H1 (cell line): Measurements from ENCODE around the gene ARID3B. TPM values are rescaled to one million over a fixed set of nuclear protein-coding genes. Genes with fewer than 3 reads are reported as not detected.
"Not testable (repeated sequence)": the region's sequence is repeated elsewhere in the genome, so short reads cannot be mapped to it uniquely, and the experiment has no call there.

Experiments
- CTCF ChIA-PET: fragments of 300-600 bp; sonication (Branson Sonifier 250); formaldehyde crosslinking; loops from one replicate; lab custom pipeline; 2021; ENCODE audit not compliant: partially characterized antibody; lab: Charles Lee
- POLR2A ChIA-PET: fragments of 300-600 bp; sonication (Branson Sonifier 250); formaldehyde crosslinking; loops from one replicate; lab custom pipeline; 2021; ENCODE audit warnings: inconsistent platforms; ENCODE audit not compliant: partially characterized antibody; lab: Charles Lee
- DNase-seq, 2 experiments: peaks; one replicate each; pipeline versions ENCODE4 v3.0.0 to v3.0.0-alpha.2; 2010 to 2022; ENCODE audit warnings: low spot score in 2 of 2, low read depth in 1 of 2, mixed read lengths in 1 of 2
- FAIRE-seq: peaks from 2 replicates; lab custom pipeline; 2011; peaks lifted over from hg19 to GRCh38; lab: Jason Lieb, UNC
- H2AFZ ChIP-seq: 2 replicates; pipeline ENCODE4 v1.8.1; 2012; ENCODE audit warnings: low read length, inconsistent platforms
- H2AK5ac ChIP-seq: 2 replicates; pipeline ENCODE4 v1.6.1; 2013; ENCODE audit warnings: low read depth, low read length
- H2BK120ac ChIP-seq: replicated peaks from 2 replicates; pipeline ENCODE3; 2013; ENCODE audit warnings: low read depth, low read length, inconsistent platforms
- H2BK12ac ChIP-seq: 2 replicates; pipeline ENCODE4 v1.6.1; 2013; ENCODE audit warnings: low read depth, low read length
- H2BK15ac ChIP-seq: 2 replicates; pipeline ENCODE4 v1.6.1; 2013; ENCODE audit warnings: low read length
- H2BK20ac ChIP-seq: 2 replicates; pipeline ENCODE4 v1.6.1; 2013; ENCODE audit warnings: low read length
- H2BK5ac ChIP-seq: 2 replicates; pipeline ENCODE4 v1.6.1; 2013; ENCODE audit warnings: low read depth, low read length
- H3K14ac ChIP-seq: 2 replicates; pipeline ENCODE4 v1.6.1; 2013; ENCODE audit warnings: inconsistent platforms; ENCODE audit not compliant: insufficient read length
- H3K18ac ChIP-seq: 2 replicates; pipeline ENCODE4 v1.6.1; 2013; ENCODE audit warnings: low read length; ENCODE audit errors: extremely low read depth
- H3K23ac ChIP-seq: 2 replicates; pipeline ENCODE4 v1.6.1; 2013; ENCODE audit warnings: inconsistent platforms; ENCODE audit not compliant: insufficient read length
- H3K23me2 ChIP-seq: 2 replicates; pipeline ENCODE4 v1.6.1; 2013; ENCODE audit warnings: low read depth, low read length
- H3K27ac ChIP-seq: 2 replicates; pipeline ENCODE4 v1.6.1; 2011; ENCODE audit warnings: low read depth, low read length, inconsistent platforms
- H3K27me3 ChIP-seq, 4 experiments: replicated peaks in 1 of 4; 1 replicate in 1 of 4; 2 replicates in 3 of 4; pipeline versions ENCODE4 v1.6.1 to v1.8.1; 2011 to 2013; ENCODE audit warnings: low read length in 3 of 4, mild to moderate bottlenecking in 3 of 4, inconsistent platforms in 2 of 4, mixed read lengths in 2 of 4, moderate library complexity in 1 of 4; ENCODE audit not compliant: control insufficient read depth in 3 of 4, insufficient read depth in 3 of 4; ENCODE audit errors: extremely low read depth in 1 of 4
- H3K36me3 ChIP-seq, 4 experiments: 2 replicates each; pipeline versions ENCODE4 v1.6.1 to v1.8.1; 2011 to 2013; ENCODE audit warnings: mild to moderate bottlenecking in 4 of 4, low read length in 3 of 4, moderate library complexity in 2 of 4, control low read depth in 1 of 4, inconsistent platforms in 1 of 4; ENCODE audit not compliant: insufficient read depth in 4 of 4, control insufficient read depth in 2 of 4
- H3K4ac ChIP-seq: replicated peaks from 2 replicates; pipeline ENCODE3; 2013; ENCODE audit warnings: low read length, low read depth, mixed read lengths, inconsistent platforms; ENCODE audit not compliant: insufficient read length
- H3K4me1 ChIP-seq, 4 experiments: replicated peaks in 1 of 4; 1 replicate in 1 of 4; 2 replicates in 3 of 4; pipeline versions ENCODE4 v1.6.1 to v1.8.1; 2011 to 2013; ENCODE audit warnings: low read length in 3 of 4, inconsistent platforms in 2 of 4, mixed read lengths in 1 of 4; ENCODE audit not compliant: insufficient read depth in 4 of 4, control insufficient read depth in 3 of 4
- H3K4me2 ChIP-seq, 2 experiments: 2 replicates each; pipeline versions ENCODE4 v1.6.1 to v1.8.1; 2011 to 2013; ENCODE audit warnings: low read depth in 2 of 2, low read length in 2 of 2, control low read depth in 1 of 2, inconsistent platforms in 1 of 2, mild to moderate bottlenecking in 1 of 2; ENCODE audit not compliant: insufficient read depth in 1 of 2
- H3K4me3 ChIP-seq, 4 experiments: fragments of 200-600, 300-600 bp in 1 of 4; sonication (generic), shearing (Covaris generic), sonication (Bioruptor Twin) in 1 of 4; 2 replicates each; pipeline versions ENCODE4 v1.5.1 to v1.8.1; 2011 to 2016; ENCODE audit warnings: low read length in 4 of 4, low read depth in 3 of 4, control low read depth in 2 of 4, inconsistent platforms in 2 of 4, mild to moderate bottlenecking in 2 of 4, mixed read lengths in 1 of 4, moderate library complexity in 1 of 4; ENCODE audit not compliant: insufficient read depth in 2 of 4; ENCODE audit errors: extremely low read depth in 1 of 4
- H3K56ac ChIP-seq: replicated peaks from 2 replicates; pipeline ENCODE3; 2013; ENCODE audit warnings: low read depth, mild to moderate bottlenecking, mixed read lengths, low read length, inconsistent platforms; ENCODE audit not compliant: insufficient read length
- H3K79me1 ChIP-seq: 2 replicates; pipeline ENCODE4 v1.6.1; 2013; ENCODE audit warnings: low read depth, low read length, control low read depth
- H3K79me2 ChIP-seq, 2 experiments: 2 replicates each; pipeline versions ENCODE4 v1.6.1 to v1.8.1; 2012 to 2013; ENCODE audit warnings: low read length in 2 of 2, mild to moderate bottlenecking in 2 of 2, inconsistent platforms in 1 of 2; ENCODE audit not compliant: insufficient read depth in 2 of 2, control insufficient read depth in 1 of 2
- H3K9ac ChIP-seq, 4 experiments: replicated peaks in 1 of 4; 1 replicate in 1 of 4; 2 replicates in 3 of 4; pipeline versions ENCODE4 v1.6.1 to v1.8.1; 2011 to 2013; ENCODE audit warnings: low read depth in 3 of 4, low read length in 3 of 4, control low read depth in 2 of 4, mild to moderate bottlenecking in 2 of 4, moderate library complexity in 2 of 4, inconsistent platforms in 1 of 4; ENCODE audit errors: extremely low read depth in 1 of 4
- H3K9me3 ChIP-seq, 2 experiments: 2 replicates each; pipeline versions ENCODE4 v1.6.1 to v1.8.1; 2012 to 2013; ENCODE audit warnings: mild to moderate bottlenecking in 2 of 2, moderate library complexity in 2 of 2, control low read depth in 1 of 2, inconsistent platforms in 1 of 2, low read depth in 1 of 2, low read length in 1 of 2, mixed read lengths in 1 of 2; ENCODE audit not compliant: insufficient read depth in 2 of 2
- H4K20me1 ChIP-seq, 2 experiments: replicated peaks in 1 of 2; 2 replicates each; pipeline versions ENCODE3 to v1.8.1; 2011 to 2013; ENCODE audit warnings: inconsistent platforms in 2 of 2, low read length in 2 of 2, mild to moderate bottlenecking in 1 of 2; ENCODE audit not compliant: insufficient read depth in 2 of 2, control insufficient read depth in 1 of 2
- H4K5ac ChIP-seq: 2 replicates; pipeline ENCODE4 v1.6.1; 2013; ENCODE audit warnings: low read length, low read depth, mixed read lengths, inconsistent platforms; ENCODE audit not compliant: insufficient read length
- H4K8ac ChIP-seq: 2 replicates; pipeline ENCODE4 v1.8.0; 2013; ENCODE audit warnings: mild to moderate bottlenecking, moderate library complexity, low read length, inconsistent platforms; ENCODE audit not compliant: insufficient read depth; ENCODE audit errors: extremely low read depth
- H4K91ac ChIP-seq: replicated peaks from 2 replicates; pipeline ENCODE3; 2013; ENCODE audit warnings: low read length, mixed read lengths, inconsistent platforms; ENCODE audit not compliant: insufficient read length
- MAFK ChIP-seq: IDR thresholded peaks from 2 replicates; pipeline ENCODE4 v1.6.1; 2012; ENCODE audit warnings: low read depth, mild to moderate bottlenecking, improper control_type of control experiment, low read length
- WGBS, 2 experiments: shearing (Covaris generic) in 1 of 2; methylation state at CpG; one replicate each; pipeline versions ENCODE4 v1.1.6 to v1.1.7; 2013 to 2015; ENCODE audit warnings: low lambda C conversion rate in 2 of 2, mixed read lengths in 2 of 2, inconsistent platforms in 1 of 2, low coverage in 1 of 2, missing lambda C conversion rate in 1 of 2; ENCODE audit not compliant: insufficient replicate concordance in 2 of 2, insufficient coverage in 1 of 2, insufficient read length in 1 of 2; ENCODE audit errors: extremely low coverage in 1 of 2, missing lambda C conversion rate in 1 of 2; 5-methylcytosine and 5-hydroxymethylcytosine counted together
- polyA plus RNA-seq, 7 experiments: library from polyadenylated mRNA; depleted of rRNA in 3 of 7; stranded (reverse) in 5 of 7; unstranded in 2 of 7; fragments of >200 nt in 5 of 7; fragments of 200-250 nt in 2 of 7; gene quantifications; 1 replicate in 5 of 7; 2 replicates in 1 of 7; 4 replicates in 1 of 7; pipeline versions ENCODE4 v1.2.1 to v1.2.3, GENCODE V29; 2011 to 2013; ENCODE audit warnings: missing spikeins in 2 of 7, mixed read lengths in 2 of 7
- total RNA-seq: library from RNA; stranded (reverse); fragmentation: NEBNext Ultra II Directional; extraction: Animal tissue kit (Norgen Biotek cat#: 25700); gene quantifications from 2 replicates; pipeline ENCODE4 v1.2.1, GENCODE V29; 2021

Gene ARID3B
- total and polyA plus RNA-seq, 2 of the 8 experiments (the other 6 are each of a cell fraction or from before 2014, with no cell fraction given): 81.0 to 115 TPM

- TF ChIP-seq MAFK: no peak
- TF ChIP-seq, all 59 proteins: peak for 0
Observed at GRCh38 chr15:74537736-74538135, 3.3 kb upstream of the ARID3B start (continued).

- H2BK20ac ChIP-seq, DNase-seq, H3K9ac ChIP-seq, H3K56ac ChIP-seq, H3K9me3 ChIP-seq, H3K4me1 ChIP-seq, H3K27me3 ChIP-seq, H2AK5ac ChIP-seq, H2BK120ac ChIP-seq, H3K23ac ChIP-seq, H4K5ac ChIP-seq, H2BK15ac ChIP-seq, H3K14ac ChIP-seq, H4K91ac ChIP-seq, H4K8ac ChIP-seq, H2BK5ac ChIP-seq, H3K36me3 ChIP-seq, H2AFZ ChIP-seq, H2BK12ac ChIP-seq, H3K27ac ChIP-seq, FAIRE-seq, H3K79me1 ChIP-seq, H3K18ac ChIP-seq, H3K4ac ChIP-seq: not testable (repeated sequence)
- H4K20me1 ChIP-seq: peaks cover 4 to 13% of the 10 kb centered on the region in 2 experiments
- 89% methylated on average over 12 of the region's 12 CpGs; no CpG with 5 or more reads in 1 of the 2 experiments for WGBS, 2 experiments
- peaks cover 16 to 41% of the 10 kb centered on the region in 2 experiments for H3K79me2 ChIP-seq
- peak overlapping the region in 2 of 4 experiments; percentile 85 to 88; a peak in 3 of 8 replicates for H3K4me3 ChIP-seq
- ChIA-PET CTCF (interaction anchor here (1.1 kb wide), 1 partner anchor 86 kb away, joined by 3 read pairs; no protein-coding TSS in a partner anchor), POLR2A (interaction anchor here (0.9 to 3.4 kb wide), 6 partner anchors 10 to 76 kb away, joined by 3 to 58 read pairs (median 8); partner anchors contain the start of gene CLK3)
- H3K23me2 ChIP-seq: peaks cover 16% of the 10 kb centered on the region
- H3K4me2 ChIP-seq: peak overlapping the region in 1 of 2 experiments; percentile 95; a peak in 2 of 4 replicates
Observed at GRCh38 chr15:74539521-74539920, 1.5 kb upstream of the ARID3B start.
